HG02763 (cell line): ENCODE data around the gene NLRP2B.
"Not testable (repeated sequence)": the region's sequence is repeated elsewhere in the genome, so short reads cannot be mapped to it uniquely, and the experiment has no call there.

ENCODE experiments used
- ATAC-seq: cut with Tn5 transposase; IDR thresholded peaks from one replicate; pipeline ENCODE4 v1.9.1; 2021; ENCODE audit warnings: mild to moderate bottlenecking, moderate library complexity; ENCODE audit not compliant: unreplicated experiment

Gene NLRP2B

GRCh38 chrX:57680160-57680559 lies at the start of gene NLRP2B:
NLRP2B (minus strand) TSS chrX:57680260.
- ATAC-seq, result no peak

- ATAC-seq, result not testable (repeated sequence)
Measured at GRCh38 chrX:57725995-57726394, 45.9 kb upstream of the NLRP2B start.

GRCh38 chrX:57681341-57681740 lies 1.3 kb upstream of the NLRP2B start:
- no peak for ATAC-seq

GRCh38 chrX:57678686-57679428 lies 1.2 kb downstream of the NLRP2B start:
- ATAC-seq, result no peak

- ATAC-seq, result no peak
Measured at GRCh38 chrX:57677132-57677858, 2.8 kb downstream of the NLRP2B start.

- no peak for ATAC-seq
Measured at GRCh38 chrX:57675320-57675719, 4.7 kb downstream of the NLRP2B start.

- ATAC-seq, result no peak
Measured at GRCh38 chrX:57674861-57675260, 5.2 kb downstream of the NLRP2B start.

GRCh38 chrX:57669961-57670360 lies 10.1 kb downstream of the NLRP2B start:
- ATAC-seq, result no peak

- ATAC-seq, result no peak
Measured at GRCh38 chrX:57667010-57667409, 13.1 kb downstream of the NLRP2B start.

GRCh38 chrX:57655065-57655464 lies 25.0 kb downstream of the NLRP2B start:
- ATAC-seq, result no peak

- no peak for ATAC-seq
Measured at GRCh38 chrX:57652705-57653104, 27.4 kb downstream of the NLRP2B start.

- no peak for ATAC-seq
Measured at GRCh38 chrX:57651169-57651919, 28.7 kb downstream of the NLRP2B start.

GRCh38 chrX:57647020-57647419 lies 33.0 kb downstream of the NLRP2B start:
- ATAC-seq, result no peak

- ATAC-seq, result no peak
Measured at GRCh38 chrX:57643698-57644097, 36.4 kb downstream of the NLRP2B start.

- ATAC-seq, result no peak
Measured at GRCh38 chrX:57641338-57641737, 38.7 kb downstream of the NLRP2B start.

- no peak for ATAC-seq
Measured at GRCh38 chrX:57640674-57641016, 39.4 kb downstream of the NLRP2B start.

GRCh38 chrX:57629438-57629837 lies 50.6 kb downstream of the NLRP2B start:
- not testable (repeated sequence) for ATAC-seq
